ENCODE results near the gene GDI1.

Gene GDI1

GRCh38 chrX:154396973-154397887 lies 39.7 kb upstream of the GDI1 start (continued):
- TF ChIP-seq ZNF398 (tag by site-specific recombination; IDR thresholded peaks at IDR 0.05): peak; percentile 13; the same call in 1 of the 2 replicates
- no peak for TF ChIP-seq ZNF654 (tag by site-specific recombination; IDR thresholded peaks at IDR 0.05; ENCODE audit: low read depth)
- 0 out of 2 replicates have a peak, but pooled peaks have one; percentile 27 for TF ChIP-seq ZFP37 (tag by site-specific recombination; IDR thresholded peaks at IDR 0.05)

DNA sequence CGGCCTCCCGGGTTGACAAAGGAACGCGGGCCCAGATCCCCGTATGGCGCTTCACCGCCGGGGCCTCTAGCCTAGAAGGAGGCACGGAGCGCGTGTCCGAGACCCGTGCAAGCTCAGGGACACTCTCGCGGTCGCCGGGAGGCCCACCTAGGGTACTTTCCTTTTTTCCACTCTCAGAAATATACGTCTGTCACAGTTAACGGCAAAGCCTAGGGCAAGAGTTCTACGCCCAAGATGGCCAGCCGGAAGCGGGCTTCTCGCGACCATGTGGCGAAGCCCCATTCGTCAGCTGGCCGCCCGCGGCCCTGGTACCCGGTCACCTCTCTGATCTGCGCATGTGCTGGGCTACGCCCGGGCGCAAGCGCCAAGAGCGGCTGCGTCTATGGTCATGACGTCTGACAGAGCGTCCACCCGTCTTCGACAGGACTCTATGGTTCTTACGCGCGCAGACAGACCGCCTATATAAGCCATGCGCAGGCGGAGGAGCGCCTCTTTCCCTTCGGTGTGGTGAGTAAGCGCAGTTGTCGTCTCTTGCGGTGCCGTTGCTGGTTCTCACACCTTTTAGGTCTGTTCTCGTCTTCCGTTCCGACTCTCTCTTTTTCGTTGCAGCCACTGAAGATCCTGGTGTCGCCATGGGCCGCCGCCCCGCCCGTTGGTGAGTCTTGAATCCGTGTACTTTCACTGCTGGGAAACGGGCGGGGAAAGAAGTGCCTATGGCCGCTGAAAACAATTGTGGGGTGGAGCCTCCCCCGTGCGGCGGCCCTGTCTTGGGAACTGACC lies 38.9 kb upstream of the GDI1 start, which contains the start of gene RPL10:
RPL10 (plus strand) TSS at position 490 of the 780 bp plus-strand sequence; CDS start at position 633, 143 bp downstream.
- H3K9me3 ChIP-seq (ENCODE audit: control insufficient read depth, insufficient read depth, low read depth, low read length): no peaks in the 10 kb centered on the region
- H3K27ac ChIP-seq (ENCODE audit: extremely low read depth, low read depth, low read length): peak within 1 kb of the TSS; percentile 84
- CTCF ChIA-PET: interaction anchor here (0.5 to 1.9 kb wide), 12 partner anchors 10 to 134 kb away, joined by 3 to 8 read pairs (median 4); no protein-coding TSS in a partner anchor
- POLR2A ChIA-PET: interaction anchor here (0.7 to 6.5 kb wide), 14 partner anchors 9 to 135 kb away, joined by 3 to 57 read pairs (median 6); partner anchors contain the start of genes DNASE1L1, EMD, FLNA and SLC10A3
- H3K36me3 ChIP-seq (ENCODE audit: control insufficient read depth in 2 of 2, insufficient read depth in 1 of 2, low read length in 2 of 2): peaks cover 0 to 39% of the 10 kb centered on the region in 2 experiments; a peak in 1 of 3 replicates
- H3K4me3 ChIP-seq (ENCODE audit: low read depth, low read length): peak within 1 kb of the TSS; percentile 66
- H3K4me1 ChIP-seq (ENCODE audit: control insufficient read depth, insufficient read depth, low read length): no peaks in the 10 kb centered on the region
- TF ChIP-seq ZNF2 (tag by site-specific recombination; IDR thresholded peaks at IDR 0.05) (peak; percentile 71), KLF10 (tag by site-specific recombination; IDR thresholded peaks at IDR 0.05) (no peak; the same call in 1 of the 2 replicates), ZFP41 (tag by site-specific recombination; IDR thresholded peaks at IDR 0.05; ENCODE audit: borderline replicate concordance) (no peak), MZF1 (tag by site-specific recombination; IDR thresholded peaks at IDR 0.05; ENCODE audit: borderline replicate concordance) (no peak), PRDM1 (tag by site-specific recombination; IDR thresholded peaks at IDR 0.05) (peak; percentile 49), ZBTB48 (tag by site-specific recombination; IDR thresholded peaks at IDR 0.05) (no peak), ZNF629 (tag by site-specific recombination; IDR thresholded peaks at IDR 0.05) (peak; percentile 75), SALL2 (tag by site-specific recombination; IDR thresholded peaks at IDR 0.05; ENCODE audit: borderline replicate concordance) (no peak), ZNF555 (tag by site-specific recombination; conservative IDR thresholded peaks at IDR 0.05) (no peak), ZNF830 (tag by site-specific recombination; IDR thresholded peaks at IDR 0.05; ENCODE audit: low read depth) (no peak), ZNF174 (tag by site-specific recombination; IDR thresholded peaks at IDR 0.05) (no peak), SP3 (tag by site-specific recombination; IDR thresholded peaks at IDR 0.05) (peak; percentile 19), ZNF184 (tag by site-specific recombination; IDR thresholded peaks at IDR 0.05) (no peak), ZNF335 (tag by site-specific recombination; conservative IDR thresholded peaks at IDR 0.05) (peak; percentile 84), ZFHX2 (tag by site-specific recombination; conservative IDR thresholded peaks at IDR 0.05) (peak; percentile 63), GLIS1 (tag by site-specific recombination; IDR thresholded peaks at IDR 0.05) (no peak), HOXC10 (CRISPR knock-in tag; IDR thresholded peaks at IDR 0.05) (no peak), ZNF302 (tag by site-specific recombination; IDR thresholded peaks at IDR 0.05; ENCODE audit: low read depth) (no peak), ZNF704 (tag by site-specific recombination; IDR thresholded peaks at IDR 0.05) (no peak), ZNF501 (tag by site-specific recombination; IDR thresholded peaks at IDR 0.05) (peak; percentile 67), ZNF394 (tag by site-specific recombination; IDR thresholded peaks at IDR 0.05; ENCODE audit: borderline replicate concordance) (peak; percentile 63; the same call in 1 of the 2 replicates)
- TF ChIP-seq, protein P1, sequence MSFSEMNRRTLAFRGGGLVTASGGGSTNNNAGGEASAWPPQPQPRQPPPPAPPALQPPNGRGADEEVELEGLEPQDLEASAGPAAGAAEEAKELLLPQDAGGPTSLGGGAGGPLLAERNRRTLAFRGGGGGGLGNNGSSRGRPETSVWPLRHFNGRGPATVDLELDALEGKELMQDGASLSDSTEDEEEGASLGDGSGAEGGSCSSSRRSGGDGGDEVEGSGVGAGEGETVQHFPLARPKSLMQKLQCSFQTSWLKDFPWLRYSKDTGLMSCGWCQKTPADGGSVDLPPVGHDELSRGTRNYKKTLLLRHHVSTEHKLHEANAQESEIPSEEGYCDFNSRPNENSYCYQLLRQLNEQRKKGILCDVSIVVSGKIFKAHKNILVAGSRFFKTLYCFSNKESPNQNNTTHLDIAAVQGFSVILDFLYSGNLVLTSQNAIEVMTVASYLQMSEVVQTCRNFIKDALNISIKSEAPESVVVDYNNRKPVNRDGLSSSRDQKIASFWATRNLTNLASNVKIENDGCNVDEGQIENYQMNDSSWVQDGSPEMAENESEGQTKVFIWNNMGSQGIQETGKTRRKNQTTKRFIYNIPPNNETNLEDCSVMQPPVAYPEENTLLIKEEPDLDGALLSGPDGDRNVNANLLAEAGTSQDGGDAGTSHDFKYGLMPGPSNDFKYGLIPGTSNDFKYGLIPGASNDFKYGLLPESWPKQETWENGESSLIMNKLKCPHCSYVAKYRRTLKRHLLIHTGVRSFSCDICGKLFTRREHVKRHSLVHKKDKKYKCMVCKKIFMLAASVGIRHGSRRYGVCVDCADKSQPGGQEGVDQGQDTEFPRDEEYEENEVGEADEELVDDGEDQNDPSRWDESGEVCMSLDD (tag by site-specific recombination; IDR thresholded peaks at IDR 0.05): 0 out of 2 replicates have a peak, but pooled peaks have one; percentile 38
- TF ChIP-seq, protein P2, sequence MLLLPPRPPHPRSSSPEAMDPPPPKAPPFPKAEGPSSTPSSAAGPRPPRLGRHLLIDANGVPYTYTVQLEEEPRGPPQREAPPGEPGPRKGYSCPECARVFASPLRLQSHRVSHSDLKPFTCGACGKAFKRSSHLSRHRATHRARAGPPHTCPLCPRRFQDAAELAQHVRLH (tag by site-specific recombination; IDR thresholded peaks at IDR 0.05): 0 out of 2 replicates have a peak, but pooled peaks have one; percentile 25
- TF ChIP-seq, protein P3, sequence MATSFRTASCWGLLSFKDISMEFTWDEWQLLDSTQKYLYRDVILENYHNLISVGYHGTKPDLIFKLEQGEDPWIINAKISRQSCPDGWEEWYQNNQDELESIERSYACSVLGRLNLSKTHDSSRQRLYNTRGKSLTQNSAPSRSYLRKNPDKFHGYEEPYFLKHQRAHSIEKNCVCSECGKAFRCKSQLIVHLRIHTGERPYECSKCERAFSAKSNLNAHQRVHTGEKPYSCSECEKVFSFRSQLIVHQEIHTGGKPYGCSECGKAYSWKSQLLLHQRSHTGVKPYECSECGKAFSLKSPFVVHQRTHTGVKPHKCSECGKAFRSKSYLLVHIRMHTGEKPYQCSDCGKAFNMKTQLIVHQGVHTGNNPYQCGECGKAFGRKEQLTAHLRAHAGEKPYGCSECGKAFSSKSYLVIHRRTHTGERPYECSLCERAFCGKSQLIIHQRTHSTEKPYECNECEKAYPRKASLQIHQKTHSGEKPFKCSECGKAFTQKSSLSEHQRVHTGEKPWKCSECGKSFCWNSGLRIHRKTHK (tag by site-specific recombination; IDR thresholded peaks at IDR 0.05): no peak

All from HEK293 (cell line).